ENCODE data around the gene ZNF185. TPM values are rescaled to one million over a fixed set of nuclear protein-coding genes. Genes with fewer than 3 reads are reported as not detected.

Gene ZNF185
- total and polyA plus RNA-seq, 9 of the 15 experiments (the other 6 are each of a cell fraction or from before 2014, with no cell fraction given): 0.08 to 1.1 (median 0.22) TPM

- no peak for TF ChIP-seq ZNF407 (IDR thresholded peaks at IDR 0.05; ENCODE audit: low read depth)
Observed at GRCh38 chrX:152901816-152902501, 4.1 kb downstream of the ZNF185 start (continued).

- Histone ChIP-seq H3K36me3 (ENCODE audit: control insufficient read depth, insufficient read depth, low read length) (no peaks in the 10 kb centered on the region), H3K79me2 (ENCODE audit: control insufficient read depth, insufficient read depth, low read length) (no peaks in the 10 kb centered on the region), H3K9ac (ENCODE audit: insufficient read depth in 1 of 2, low read depth in 2 of 2, low read length in 2 of 2) (no peak overlapping the region), H3K4me3 (no peak overlapping the region), H3K9me3 (replicated peaks; ENCODE audit: control insufficient read depth, insufficient read depth, low read depth, low read length) (no peaks in the 10 kb centered on the region), H2AFZ (ENCODE audit: low read depth, low read length) (no peak overlapping the region), H3K27ac (ENCODE audit: extremely low read depth, low read depth, low read length) (no peak overlapping the region), H3K4me2 (ENCODE audit: insufficient read depth, low read length) (no peak overlapping the region), H3K4me1 (replicated peaks in 1 of 2; ENCODE audit: control insufficient read depth in 2 of 2, insufficient read depth in 2 of 2, low read length in 2 of 2) (peaks cover 0 to 17% of the 10 kb centered on the region in 2 experiments; a peak in 3 of 5 replicates), H3K27me3 (ENCODE audit: control insufficient read depth in 2 of 2, insufficient read depth in 2 of 2, low read length in 2 of 2) (peaks cover 20 to 72% of the 10 kb centered on the region in 2 experiments; a peak in 4 of 5 replicates), H4K20me1 (replicated peaks; ENCODE audit: control insufficient read depth, insufficient read depth, low read length) (peaks cover 13% of the 10 kb centered on the region; the same call in 1 of the 2 replicates), H3K9me1 (ENCODE audit: control insufficient read depth, insufficient read depth, low read length) (peaks cover 3% of the 10 kb centered on the region)
- CTCF ChIA-PET (ENCODE audit: low intra/inter-chr PET ratio): no interaction called here
- WGBS (ENCODE audit: insufficient coverage, low coverage, missing lambda C conversion rate): 14% methylated on average over 4 of the region's 4 CpGs
- intact Hi-C loops (cut with micrococcal nuclease) (no loop called here), in situ Hi-C loops (cut with MboI) (no loop called here)
- POLR2A ChIA-PET: no interaction called here
- ATAC-seq (no peak), DNase-seq (ENCODE audit: extremely low read depth in 1 of 4, low spot score in 3 of 4) (no peak), FAIRE-seq (no peak)
- BruUV-seq (replicated peaks): no TSS peak
- TF ChIP-seq ETV5 (CRISPR knock-in tag; IDR thresholded peaks at IDR 0.05; ENCODE audit: low read depth) (no peak), SP2 (IDR thresholded peaks at IDR 0.05; ENCODE audit: extremely low read depth, low read depth, low read length, poor library complexity, severe bottlenecking) (no peak), SIX5 (IDR thresholded peaks at IDR 0.05; ENCODE audit: borderline replicate concordance in 1 of 2, insufficient read depth in 1 of 2, low read depth in 1 of 2, low read length in 2 of 2) (no peak), PHF20 (IDR thresholded peaks at IDR 0.05; ENCODE audit: partially characterized antibody) (no peak)
Observed at GRCh38 chrX:152902502-152902820, 4.6 kb downstream of the ZNF185 start.
